ENCODE data around the gene ARL8B. TPM values are rescaled to one million over a fixed set of nuclear protein-coding genes. Genes with fewer than 3 reads are reported as not detected.
"Not testable (repeated sequence)": the region's sequence is repeated elsewhere in the genome, so short reads cannot be mapped to it uniquely, and the experiment has no call there.

Gene ARL8B
- total and polyA plus RNA-seq, 2 experiments from 2014 or later = 47.2 to 72.9 TPM

DNA sequence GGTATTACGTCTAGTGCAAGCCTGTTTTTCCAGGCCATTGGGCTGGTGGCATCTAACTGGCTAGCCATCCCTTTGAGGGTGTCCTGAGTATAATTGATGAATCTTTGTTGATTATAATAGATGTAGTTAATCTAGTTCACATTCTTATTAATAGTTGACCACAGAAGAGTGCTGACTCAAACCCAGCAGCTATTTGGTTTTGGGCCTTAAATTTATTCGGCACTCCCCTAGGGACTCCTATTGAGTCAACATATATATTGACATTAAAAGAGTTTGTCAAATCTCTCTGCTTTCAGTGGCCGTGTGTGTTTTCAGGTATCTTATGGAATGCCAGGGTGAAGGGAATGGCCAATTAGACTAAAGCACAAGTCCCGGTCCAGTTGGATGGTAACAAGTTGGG is 19.7 kb downstream of the ARL8B start:
- Histone ChIP-seq H3K36me3 (ENCODE audit: low read depth) (no peaks in the 10 kb centered on the region), H3K27me3 (replicated peaks; ENCODE audit: insufficient read depth) (no peaks in the 10 kb centered on the region), H3K4me3 (no peak overlapping the region), H3K79me2 (ENCODE audit: insufficient read depth) (peaks cover 100% of the 10 kb centered on the region), H4K20me1 (ENCODE audit: insufficient read depth) (peaks cover 34% of the 10 kb centered on the region), H3K4me2 (ENCODE audit: unreplicated experiment) (no peak overlapping the region), H3K9ac (no peak overlapping the region), H3K9me3 (ENCODE audit: low read depth) (no peaks in the 10 kb centered on the region), H2AFZ (no peak overlapping the region), H3K9me2 (ENCODE audit: insufficient read depth) (no peaks in the 10 kb centered on the region), H3F3A (ENCODE audit: insufficient read depth) (peaks cover 29% of the 10 kb centered on the region), H3K27ac (no peak overlapping the region), H3K4me1 (ENCODE audit: insufficient read depth) (peaks cover 31% of the 10 kb centered on the region)
- TF ChIP-seq EZH2phosphoT487 (IDR thresholded peaks at IDR 0.05; ENCODE audit: insufficient read depth, low read depth) (no peak), EZH2 (IDR thresholded peaks at IDR 0.05; ENCODE audit: insufficient read depth, poor library complexity, severe bottlenecking) (no peak)
- no peak for DNase-seq
- 96 to 97% methylated on average over 4 of the region's 4 CpGs for WGBS, 2 experiments (ENCODE audit: low coverage in 1 of 2, low lambda C conversion rate in 2 of 2, missing lambda C conversion rate in 2 of 2)
- in situ Hi-C loops (cut with MboI) = no loop called here

DNA sequence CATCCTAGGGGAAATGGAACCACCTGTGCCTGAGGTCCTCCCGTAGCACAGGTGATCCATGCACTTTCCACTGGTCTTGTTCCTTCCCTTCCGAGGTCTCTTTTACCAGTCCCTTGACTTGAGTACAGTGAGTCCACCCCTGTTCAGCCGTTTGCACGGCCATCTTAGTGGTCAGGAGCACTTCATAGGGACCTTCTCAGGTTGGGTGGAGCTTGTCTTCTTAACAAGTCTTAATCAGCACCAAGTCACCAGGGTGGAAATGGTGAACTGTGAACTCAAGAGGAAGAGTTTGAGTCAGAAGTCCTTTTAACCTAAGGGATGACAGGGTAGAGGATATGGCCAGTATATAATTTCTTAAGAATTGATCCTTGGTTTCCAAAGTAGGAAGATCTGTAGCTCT is 21.4 kb downstream of the ARL8B start:
- in situ Hi-C loops (cut with MboI) = no loop called here
- Histone ChIP-seq H3K4me3 (no peak overlapping the region), H4K20me1 (ENCODE audit: insufficient read depth) (peaks cover 33% of the 10 kb centered on the region), H3K27me3 (replicated peaks; ENCODE audit: insufficient read depth) (no peaks in the 10 kb centered on the region), H2AFZ (no peak overlapping the region), H3K27ac (no peak overlapping the region), H3K9me2 (ENCODE audit: insufficient read depth) (no peaks in the 10 kb centered on the region), H3K9me3 (ENCODE audit: low read depth) (no peaks in the 10 kb centered on the region), H3K79me2 (ENCODE audit: insufficient read depth) (peaks cover 100% of the 10 kb centered on the region), H3K9ac (no peak overlapping the region), H3K4me1 (ENCODE audit: insufficient read depth) (peaks cover 14% of the 10 kb centered on the region), H3K36me3 (ENCODE audit: low read depth) (no peaks in the 10 kb centered on the region), H3K4me2 (ENCODE audit: unreplicated experiment) (no peak overlapping the region), H3F3A (ENCODE audit: insufficient read depth) (peaks cover 18% of the 10 kb centered on the region)
- no peak for DNase-seq
- 94 to 100% methylated on average over 4 of the region's 4 CpGs for WGBS, 2 experiments (ENCODE audit: low coverage in 1 of 2, low lambda C conversion rate in 2 of 2, missing lambda C conversion rate in 2 of 2)
- TF ChIP-seq EZH2 (IDR thresholded peaks at IDR 0.05; ENCODE audit: insufficient read depth, poor library complexity, severe bottlenecking) (no peak), EZH2phosphoT487 (IDR thresholded peaks at IDR 0.05; ENCODE audit: insufficient read depth, low read depth) (no peak)

- Histone ChIP-seq H3K9me2 (ENCODE audit: insufficient read depth) (no peaks in the 10 kb centered on the region), H3K36me3 (ENCODE audit: low read depth) (no peaks in the 10 kb centered on the region), H3F3A (ENCODE audit: insufficient read depth) (peaks cover 11% of the 10 kb centered on the region; the same call in 1 of the 2 replicates), H3K9ac (no peak overlapping the region), H3K4me1 (ENCODE audit: insufficient read depth) (peaks cover 4% of the 10 kb centered on the region), H2AFZ (no peak overlapping the region), H3K9me3 (ENCODE audit: low read depth) (no peaks in the 10 kb centered on the region), H3K79me2 (ENCODE audit: insufficient read depth) (peaks cover 100% of the 10 kb centered on the region), H4K20me1 (ENCODE audit: insufficient read depth) (peaks cover 34% of the 10 kb centered on the region), H3K4me2 (ENCODE audit: unreplicated experiment) (no peak overlapping the region), H3K27ac (no peak overlapping the region), H3K27me3 (replicated peaks; ENCODE audit: insufficient read depth) (no peaks in the 10 kb centered on the region), H3K4me3 (no peak overlapping the region)
- TF ChIP-seq EZH2 (IDR thresholded peaks at IDR 0.05; ENCODE audit: insufficient read depth, poor library complexity, severe bottlenecking) = no peak
- no peak for TF ChIP-seq EZH2phosphoT487 (IDR thresholded peaks at IDR 0.05; ENCODE audit: insufficient read depth, low read depth)
- 87 to 90% methylated on average over 5 of the region's 5 CpGs for WGBS, 2 experiments (ENCODE audit: low coverage in 1 of 2, low lambda C conversion rate in 2 of 2, missing lambda C conversion rate in 2 of 2)
- DNase-seq = no peak
- in situ Hi-C loops (cut with MboI) = no loop called here
Measured at GRCh38 chr3:5144316-5144994, 22.4 kb downstream of the ARL8B start.

DNA sequence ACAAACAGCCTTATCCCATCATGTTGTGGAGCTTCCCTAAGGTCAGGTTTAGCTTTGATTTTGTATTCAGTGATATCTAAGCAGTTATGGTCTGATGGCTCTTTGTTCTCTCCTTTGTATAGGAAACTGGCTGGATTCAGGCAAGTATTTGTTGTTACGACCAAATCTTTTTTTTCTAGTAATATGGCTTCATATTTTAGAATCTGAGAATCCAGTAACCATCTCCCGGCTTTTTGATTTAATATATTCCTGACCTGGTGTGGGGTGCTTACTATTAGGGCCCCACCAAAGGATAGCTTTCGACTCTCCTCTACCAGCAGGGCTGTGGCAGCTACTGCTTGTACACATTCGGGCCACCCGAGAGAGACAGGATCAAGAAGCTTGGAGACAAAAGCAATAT is 23.0 kb downstream of the ARL8B start:
- H4K20me1 ChIP-seq (ENCODE audit: insufficient read depth) = peaks cover 29% of the 10 kb centered on the region
- 77 to 82% methylated on average over 5 of the region's 5 CpGs for WGBS, 2 experiments (ENCODE audit: low coverage in 1 of 2, low lambda C conversion rate in 2 of 2, missing lambda C conversion rate in 2 of 2)
- in situ Hi-C loops (cut with MboI) = no loop called here

GRCh38 chr3:5147152-5147551 is 25.1 kb downstream of the ARL8B start:
- H3K36me3 ChIP-seq (ENCODE audit: low read depth); H2AFZ ChIP-seq; H3K9me3 ChIP-seq (ENCODE audit: low read depth); H3K4me3 ChIP-seq; H3F3A ChIP-seq (ENCODE audit: insufficient read depth); H3K4me2 ChIP-seq (ENCODE audit: unreplicated experiment); H3K4me1 ChIP-seq (ENCODE audit: insufficient read depth); DNase-seq; in situ Hi-C loops (cut with MboI); H3K9me2 ChIP-seq (ENCODE audit: insufficient read depth); H3K27ac ChIP-seq; H3K27me3 ChIP-seq (replicated peaks; ENCODE audit: insufficient read depth); H3K9ac ChIP-seq: not testable (repeated sequence)
- Histone ChIP-seq H3K79me2 (ENCODE audit: insufficient read depth) (peaks cover 100% of the 10 kb centered on the region), H4K20me1 (ENCODE audit: insufficient read depth) (peaks cover 29% of the 10 kb centered on the region; the same call in 1 of the 2 replicates)
- 99% methylated on average over 5 of the region's 5 CpGs for WGBS, 2 experiments (ENCODE audit: low coverage in 1 of 2, low lambda C conversion rate in 2 of 2, missing lambda C conversion rate in 2 of 2)

More for the DNA sequence above, 23.0 kb downstream of the ARL8B start:
- TF ChIP-seq EZH2 (IDR thresholded peaks at IDR 0.05; ENCODE audit: insufficient read depth, poor library complexity, severe bottlenecking) (no peak), EZH2phosphoT487 (IDR thresholded peaks at IDR 0.05; ENCODE audit: insufficient read depth, low read depth) (no peak)
- Histone ChIP-seq H3K27ac (no peak overlapping the region), H3K36me3 (ENCODE audit: low read depth) (no peaks in the 10 kb centered on the region), H3K4me3 (no peak overlapping the region), H3K9me2 (ENCODE audit: insufficient read depth) (no peaks in the 10 kb centered on the region), H3K4me1 (ENCODE audit: insufficient read depth) (no peaks in the 10 kb centered on the region; the same call in 1 of the 2 replicates), H3K79me2 (ENCODE audit: insufficient read depth) (peaks cover 100% of the 10 kb centered on the region), H2AFZ (no peak overlapping the region), H3K4me2 (ENCODE audit: unreplicated experiment) (no peak overlapping the region), H3K27me3 (replicated peaks; ENCODE audit: insufficient read depth) (no peaks in the 10 kb centered on the region), H3F3A (ENCODE audit: insufficient read depth) (peaks cover 4% of the 10 kb centered on the region; the same call in 1 of the 2 replicates), H3K9ac (no peak overlapping the region), H3K9me3 (ENCODE audit: low read depth) (no peaks in the 10 kb centered on the region)
- DNase-seq = no peak
